ENCODE measurements around the gene CES3.
"Not testable (repeated sequence)": the region's sequence is repeated elsewhere in the genome, so short reads cannot be mapped to it uniquely, and the experiment has no call there.

Gene CES3

GRCh38 chr16:66973716-66974115 is 12.7 kb downstream of the CES3 start:
- ATAC-seq: no peak

GRCh38 chr16:66974156-66974931 is 13.3 kb downstream of the CES3 start:
- ATAC-seq: not testable (repeated sequence)

GRCh38 chr16:66974932-66975246 is 13.8 kb downstream of the CES3 start:
- ATAC-seq: not testable (repeated sequence)

- no peak for ATAC-seq
Observed at GRCh38 chr16:66975302-66975893, 14.3 kb downstream of the CES3 start.

GRCh38 chr16:66976746-66977145 is 15.7 kb downstream of the CES3 start:
- no peak for ATAC-seq

- ATAC-seq: peak; percentile 98 to 99
Observed at GRCh38 chr16:66977341-66978113, 16.5 kb downstream of the CES3 start.

GRCh38 chr16:66979011-66979717 is 18.1 kb downstream of the CES3 start:
- no peak for ATAC-seq

GRCh38 chr16:66983033-66983432 is 22.0 kb downstream of the CES3 start:
- ATAC-seq: no peak

- ATAC-seq: peak; percentile 94
Observed at GRCh38 chr16:66984892-66985311, 23.8 kb downstream of the CES3 start.

- no peak for ATAC-seq
Observed at GRCh38 chr16:66986559-66986958, 25.5 kb downstream of the CES3 start.

GRCh38 chr16:66988197-66988788 is 27.2 kb downstream of the CES3 start, which contains the start of gene CES4A:
TSS of gene CES4A (plus strand) at chr16:66988589. CDS start at chr16:66988773, 184 bp downstream.
- ATAC-seq: no peak

GRCh38 chr16:66991545-66992077 is 30.5 kb downstream of the CES3 start:
- ATAC-seq: no peak

GRCh38 chr16:66993558-66993957 is 32.5 kb downstream of the CES3 start:
- ATAC-seq: not testable (repeated sequence)

- no peak for ATAC-seq
Observed at GRCh38 chr16:66996324-66996982, 35.4 kb downstream of the CES3 start.

- ATAC-seq: no peak
Observed at GRCh38 chr16:66996983-66997358, 35.9 kb downstream of the CES3 start.

GRCh38 chr16:67000384-67001351 is 39.6 kb downstream of the CES3 start:
- ATAC-seq: peak; percentile 77 to 79

- no peak for ATAC-seq
Observed at GRCh38 chr16:67001726-67002125, 40.7 kb downstream of the CES3 start.

GRCh38 chr16:67006930-67007658 is 46.0 kb downstream of the CES3 start:
- no peak for ATAC-seq

GRCh38 chr16:67009158-67009557 is 48.1 kb downstream of the CES3 start:
- ATAC-seq: no peak

- ATAC-seq: no peak
Observed at GRCh38 chr16:67011274-67011673, 50.2 kb downstream of the CES3 start.
